Neural cell (in vitro differentiated cells): ENCODE measurements around the gene SPN. TPM values are rescaled to one million over a fixed set of nuclear protein-coding genes. Genes with fewer than 3 reads are reported as not detected.

ENCODE experiments used
- H2AFZ ChIP-seq: fragments of 200-600, 300-800 bp; sonication (generic), shearing (Covaris generic); 2 replicates; pipeline ENCODE4 v1.6.0; 2014; ENCODE audit warnings: low read depth, mild to moderate bottlenecking, antibody characterized with exemption, low read length, moderate library complexity
- H3F3A ChIP-seq: fragments of 200-600 bp; shearing (Covaris generic); 2 replicates; pipeline ENCODE4 v1.6.1; 2016; ENCODE audit warnings: mild to moderate bottlenecking, moderate library complexity, mixed read lengths, antibody characterized with exemption, low read length; ENCODE audit not compliant: insufficient read depth, poor library complexity, severe bottlenecking
- H3K27ac ChIP-seq: fragments of 200-600, 300-800 bp; sonication (generic), shearing (Covaris generic); 2 replicates; pipeline ENCODE4 v1.5.1; 2014; ENCODE audit warnings: mild to moderate bottlenecking, low read length, moderate library complexity
- H3K27me3 ChIP-seq: fragments of 300-800, 200-600 bp; sonication (generic), shearing (Covaris generic); 2 replicates; pipeline ENCODE4 v1.6.0; 2014; ENCODE audit warnings: mild to moderate bottlenecking, low read depth, low read length, moderate library complexity; ENCODE audit not compliant: insufficient read depth
- H3K36me3 ChIP-seq: fragments of 300-800, 200-600 bp; sonication (generic), shearing (Covaris generic); 2 replicates; pipeline ENCODE4 v1.5.1; 2014; ENCODE audit warnings: mild to moderate bottlenecking, antibody characterized with exemption, low read length, moderate library complexity; ENCODE audit not compliant: insufficient read depth
- H3K4me2 ChIP-seq: fragments of 300-800, 200-600 bp; sonication (generic), shearing (Covaris generic); 2 replicates; pipeline ENCODE4 v1.6.0; 2014; ENCODE audit warnings: mild to moderate bottlenecking, low read length
- H3K4me3 ChIP-seq: fragments of 300-800, 200-600 bp; sonication (generic), shearing (Covaris generic); 2 replicates; pipeline ENCODE4 v1.5.1; 2014; ENCODE audit warnings: mild to moderate bottlenecking, low read length, moderate library complexity
- H3K79me2 ChIP-seq: fragments of 200-600 bp; shearing (Covaris generic); replicated peaks from 2 replicates; pipeline ENCODE4 v1.6.0; 2014; ENCODE audit warnings: mild to moderate bottlenecking, low read length, moderate library complexity; ENCODE audit not compliant: insufficient read depth
- H3K9ac ChIP-seq: fragments of 300-800, 200-600 bp; sonication (generic), shearing (Covaris generic); 2 replicates; pipeline ENCODE4 v1.6.1; 2016; ENCODE audit warnings: mild to moderate bottlenecking, low read length, mixed read lengths
- H3K9me2 ChIP-seq: fragments of 200-600 bp; shearing (Covaris generic); 2 replicates; pipeline ENCODE4 v1.6.1; 2016; ENCODE audit warnings: mild to moderate bottlenecking, low read length, mixed read lengths; ENCODE audit not compliant: insufficient read depth
- H3K9me3 ChIP-seq: fragments of 200-600, 300-800 bp; sonication (generic), shearing (Covaris generic); 2 replicates; pipeline ENCODE4 v1.6.1; 2016; ENCODE audit warnings: mild to moderate bottlenecking, mixed run types, low read length, moderate library complexity, mixed read lengths
- H4K20me1 ChIP-seq: fragments of 200-600 bp; shearing (Covaris generic); 2 replicates; pipeline ENCODE4 v1.6.1; 2016; ENCODE audit warnings: mild to moderate bottlenecking, mixed run types; ENCODE audit not compliant: insufficient read depth
- EP300 ChIP-seq: fragments of 450-650 bp; conservative IDR thresholded peaks from 2 replicates; pipeline ENCODE4 v1.6.1; 2014; ENCODE audit warnings: antibody characterized with exemption, mild to moderate bottlenecking, moderate library complexity; ENCODE audit not compliant: poor library complexity, severe bottlenecking
- EZH2 ChIP-seq: fragments of 200-600, 300-800 bp; shearing (Covaris generic), sonication (generic); IDR thresholded peaks from 2 replicates; pipeline ENCODE4 v1.6.1; 2014; ENCODE audit warnings: antibody characterized with exemption, low read length, borderline replicate concordance, mild to moderate bottlenecking; ENCODE audit not compliant: insufficient read depth, poor library complexity, severe bottlenecking
- MXI1 ChIP-seq: fragments of 450-650 bp; conservative IDR thresholded peaks from 2 replicates; pipeline ENCODE4 v1.6.1; 2014; ENCODE audit warnings: antibody characterized with exemption, mild to moderate bottlenecking; ENCODE audit not compliant: poor library complexity, severe bottlenecking
- POLR2AphosphoS5 ChIP-seq: IDR thresholded peaks from 2 replicates; pipeline ENCODE4 v1.6.1; 2012
- RAD21 ChIP-seq: fragments of 450-650 bp; conservative IDR thresholded peaks from 2 replicates; pipeline ENCODE4 v1.6.1; 2014; ENCODE audit warnings: antibody characterized with exemption, mild to moderate bottlenecking, moderate library complexity
- SMC3 ChIP-seq: fragments of 450-650 bp; conservative IDR thresholded peaks from 2 replicates; pipeline ENCODE4 v1.6.1; 2014; ENCODE audit warnings: antibody characterized with exemption, mild to moderate bottlenecking, moderate library complexity; ENCODE audit not compliant: poor library complexity
- TAF1 ChIP-seq: IDR thresholded peaks from 2 replicates; pipeline ENCODE4 v1.6.1; 2012; ENCODE audit warnings: low read depth
- polyA plus RNA-seq: library from polyadenylated mRNA; depleted of rRNA; stranded (reverse); fragments of >200 nt; gene quantifications from 2 replicates; pipeline ENCODE4 v1.2.3, GENCODE V29; 2014
- TF ChIP-seq, protein P1 (sequence below): fragments of 450-650 bp; IDR thresholded peaks from 2 replicates; pipeline ENCODE4 v1.5.1; 2014; ENCODE audit warnings: antibody characterized with exemption, mild to moderate bottlenecking, moderate library complexity; ENCODE audit not compliant: poor library complexity, severe bottlenecking
- TF ChIP-seq, protein P2 (sequence below): IDR thresholded peaks from 2 replicates; pipeline ENCODE4 v1.6.1; 2012; ENCODE audit warnings: borderline replicate concordance

SPN gene
- polyA plus RNA-seq, 1 donor from 2014 or later, result 0.09 TPM

DNA sequence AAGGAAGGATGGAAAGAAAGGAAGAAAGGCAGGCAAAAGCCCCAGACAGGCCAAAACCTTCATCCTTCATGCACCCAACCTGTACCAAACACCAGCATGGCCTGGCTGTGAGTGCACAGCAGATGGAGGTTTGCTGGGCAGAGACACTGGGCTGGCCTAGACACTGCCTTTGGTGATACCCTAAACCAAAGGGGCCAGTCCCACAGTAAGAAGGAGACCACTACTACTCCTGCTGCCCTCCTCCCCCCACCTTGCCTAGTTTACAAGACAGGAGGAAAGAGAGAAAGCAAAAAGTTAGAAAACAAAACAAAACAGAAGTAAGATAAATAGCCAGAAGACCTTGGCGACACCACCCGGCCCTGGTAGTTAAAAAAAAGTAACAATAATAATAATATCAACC is 35.0 kb downstream of the SPN start:
- Histone ChIP-seq H3K27ac (no peak overlapping the region), H3K9ac (no peak overlapping the region), H3K9me3 (no peaks in the 10 kb centered on the region), H3K79me2 (no peaks in the 10 kb centered on the region), H3K4me2 (no peak overlapping the region), H4K20me1 (no peaks in the 10 kb centered on the region), H3K27me3 (no peaks in the 10 kb centered on the region), H3F3A (no peaks in the 10 kb centered on the region), H3K4me3 (no peak overlapping the region), H2AFZ (no peak overlapping the region), H3K36me3 (no peaks in the 10 kb centered on the region), H3K9me2 (no peaks in the 10 kb centered on the region)
- TF ChIP-seq EZH2 (no peak), SMC3 (no peak), EP300 (no peak), RAD21 (no peak), TAF1 (no peak), POLR2AphosphoS5 (no peak), MXI1 (no peak)
- TF ChIP-seq, protein P1, sequence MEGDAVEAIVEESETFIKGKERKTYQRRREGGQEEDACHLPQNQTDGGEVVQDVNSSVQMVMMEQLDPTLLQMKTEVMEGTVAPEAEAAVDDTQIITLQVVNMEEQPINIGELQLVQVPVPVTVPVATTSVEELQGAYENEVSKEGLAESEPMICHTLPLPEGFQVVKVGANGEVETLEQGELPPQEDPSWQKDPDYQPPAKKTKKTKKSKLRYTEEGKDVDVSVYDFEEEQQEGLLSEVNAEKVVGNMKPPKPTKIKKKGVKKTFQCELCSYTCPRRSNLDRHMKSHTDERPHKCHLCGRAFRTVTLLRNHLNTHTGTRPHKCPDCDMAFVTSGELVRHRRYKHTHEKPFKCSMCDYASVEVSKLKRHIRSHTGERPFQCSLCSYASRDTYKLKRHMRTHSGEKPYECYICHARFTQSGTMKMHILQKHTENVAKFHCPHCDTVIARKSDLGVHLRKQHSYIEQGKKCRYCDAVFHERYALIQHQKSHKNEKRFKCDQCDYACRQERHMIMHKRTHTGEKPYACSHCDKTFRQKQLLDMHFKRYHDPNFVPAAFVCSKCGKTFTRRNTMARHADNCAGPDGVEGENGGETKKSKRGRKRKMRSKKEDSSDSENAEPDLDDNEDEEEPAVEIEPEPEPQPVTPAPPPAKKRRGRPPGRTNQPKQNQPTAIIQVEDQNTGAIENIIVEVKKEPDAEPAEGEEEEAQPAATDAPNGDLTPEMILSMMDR, result no peak
- TF ChIP-seq, protein P2, sequence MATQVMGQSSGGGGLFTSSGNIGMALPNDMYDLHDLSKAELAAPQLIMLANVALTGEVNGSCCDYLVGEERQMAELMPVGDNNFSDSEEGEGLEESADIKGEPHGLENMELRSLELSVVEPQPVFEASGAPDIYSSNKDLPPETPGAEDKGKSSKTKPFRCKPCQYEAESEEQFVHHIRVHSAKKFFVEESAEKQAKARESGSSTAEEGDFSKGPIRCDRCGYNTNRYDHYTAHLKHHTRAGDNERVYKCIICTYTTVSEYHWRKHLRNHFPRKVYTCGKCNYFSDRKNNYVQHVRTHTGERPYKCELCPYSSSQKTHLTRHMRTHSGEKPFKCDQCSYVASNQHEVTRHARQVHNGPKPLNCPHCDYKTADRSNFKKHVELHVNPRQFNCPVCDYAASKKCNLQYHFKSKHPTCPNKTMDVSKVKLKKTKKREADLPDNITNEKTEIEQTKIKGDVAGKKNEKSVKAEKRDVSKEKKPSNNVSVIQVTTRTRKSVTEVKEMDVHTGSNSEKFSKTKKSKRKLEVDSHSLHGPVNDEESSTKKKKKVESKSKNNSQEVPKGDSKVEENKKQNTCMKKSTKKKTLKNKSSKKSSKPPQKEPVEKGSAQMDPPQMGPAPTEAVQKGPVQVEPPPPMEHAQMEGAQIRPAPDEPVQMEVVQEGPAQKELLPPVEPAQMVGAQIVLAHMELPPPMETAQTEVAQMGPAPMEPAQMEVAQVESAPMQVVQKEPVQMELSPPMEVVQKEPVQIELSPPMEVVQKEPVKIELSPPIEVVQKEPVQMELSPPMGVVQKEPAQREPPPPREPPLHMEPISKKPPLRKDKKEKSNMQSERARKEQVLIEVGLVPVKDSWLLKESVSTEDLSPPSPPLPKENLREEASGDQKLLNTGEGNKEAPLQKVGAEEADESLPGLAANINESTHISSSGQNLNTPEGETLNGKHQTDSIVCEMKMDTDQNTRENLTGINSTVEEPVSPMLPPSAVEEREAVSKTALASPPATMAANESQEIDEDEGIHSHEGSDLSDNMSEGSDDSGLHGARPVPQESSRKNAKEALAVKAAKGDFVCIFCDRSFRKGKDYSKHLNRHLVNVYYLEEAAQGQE, result no peak

DNA sequence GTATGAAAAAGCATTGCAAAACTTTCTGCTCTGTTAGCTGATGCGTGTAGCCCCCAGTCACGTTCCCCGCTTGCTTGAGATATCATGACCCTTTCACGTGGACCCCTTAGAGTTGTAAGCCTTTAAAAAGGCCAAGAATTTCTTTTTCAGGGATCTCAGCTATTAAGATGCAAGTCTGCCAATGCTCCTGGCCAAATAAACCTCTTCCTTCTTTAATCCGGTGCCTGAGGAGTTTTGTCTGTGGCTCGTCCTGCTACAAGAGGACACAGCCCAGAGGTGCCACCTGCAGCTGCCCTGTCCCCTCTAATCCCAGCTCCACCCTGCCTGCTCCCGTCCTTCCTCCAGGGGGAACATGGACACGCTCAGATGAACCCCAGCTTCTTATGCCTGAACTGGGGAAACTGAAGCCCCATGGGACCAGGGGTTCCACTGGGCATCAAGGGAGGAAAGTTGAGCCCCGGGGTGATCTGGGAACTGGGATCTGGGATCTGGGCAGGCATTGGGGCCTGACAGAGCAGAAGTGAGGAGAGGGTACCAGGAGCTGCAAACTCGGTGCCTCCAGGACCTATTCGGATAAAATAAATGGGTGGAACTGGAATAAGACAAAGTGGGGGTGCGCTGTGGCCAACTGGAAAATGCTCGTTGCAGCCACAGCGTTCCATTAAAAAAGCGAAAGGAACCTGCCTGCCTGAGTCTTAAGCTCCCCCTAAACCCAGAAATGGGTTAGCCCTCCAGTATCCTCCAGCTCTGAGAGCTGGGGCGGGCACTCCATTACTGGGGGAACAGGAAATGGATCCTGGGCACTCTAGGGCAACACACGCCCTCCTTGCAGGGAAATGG is 35.7 kb downstream of the SPN start:
- H3K9ac ChIP-seq, result no peak overlapping the region
- H3K27me3 ChIP-seq, result no peaks in the 10 kb centered on the region
- H3K9me3 ChIP-seq, result no peaks in the 10 kb centered on the region
- H3K27ac ChIP-seq, result no peak overlapping the region
- TF ChIP-seq POLR2AphosphoS5, result no peak
- TF ChIP-seq SMC3, result no peak
- TF ChIP-seq, protein P1, result no peak
- TF ChIP-seq, protein P2, result no peak
- no peak for TF ChIP-seq EZH2
- no peak for TF ChIP-seq TAF1
- TF ChIP-seq RAD21, result no peak
- TF ChIP-seq EP300, result no peak
- no peak for TF ChIP-seq MXI1
- no peak overlapping the region for H3K4me3 ChIP-seq
- no peaks in the 10 kb centered on the region for H3F3A ChIP-seq
- H4K20me1 ChIP-seq, result no peaks in the 10 kb centered on the region
- no peaks in the 10 kb centered on the region for H3K79me2 ChIP-seq
- no peak overlapping the region for H2AFZ ChIP-seq
- H3K4me2 ChIP-seq, result no peak overlapping the region
- H3K9me2 ChIP-seq, result no peaks in the 10 kb centered on the region
- H3K36me3 ChIP-seq, result no peaks in the 10 kb centered on the region
